Endothelial cell of umbilical vein (primary cell): ENCODE results near the gene FAM193A. TPM values are rescaled to one million over a fixed set of nuclear protein-coding genes. Genes with fewer than 3 reads are reported as not detected.

Experiments used
- BruUV-seq: library from RNA; stranded (reverse); fragments of 400-500 nt; replicated peaks from 2 replicates; lab custom pipeline; 2021; lab: Mats Ljungman, UMichigan
- CTCF ChIA-PET: fragments of 300-600, 350-600 bp; sonication (Branson Sonifier 250); formaldehyde crosslinking; loops from one replicate; lab custom pipeline; 2021; ENCODE audit warnings: antibody characterized with exemption, inconsistent platforms; lab: Charles Lee
- POLR2A ChIA-PET: fragments of 300-600, 350-600 bp; sonication (Branson Sonifier 250); formaldehyde crosslinking; loops from one replicate; lab custom pipeline; 2021; ENCODE audit warnings: antibody characterized with exemption, inconsistent platforms; lab: Charles Lee
- DNase-seq: peaks from one replicate; pipeline ENCODE4 v3.0.0-alpha.2; 2011; ENCODE audit warnings: low read depth, low spot score
- FAIRE-seq: peaks from 2 replicates; lab custom pipeline; 2011; peaks lifted over from hg19 to GRCh38; lab: Jason Lieb, UNC
- H2AFZ ChIP-seq: 2 replicates; pipeline ENCODE4 v1.6.0; 2012; ENCODE audit warnings: low read depth, low read length, control low read depth, inconsistent platforms
- H3K27ac ChIP-seq: 2 replicates; pipeline ENCODE4 v1.5.1; 2011; ENCODE audit warnings: low read depth, mild to moderate bottlenecking, control low read depth, low read length, moderate library complexity; ENCODE audit not compliant: insufficient read depth
- H3K27me3 ChIP-seq, 2 experiments: 2 replicates each; pipeline versions ENCODE4 v1.6.0 to v1.6.1; 2011; ENCODE audit warnings: low read length in 2 of 2, mixed read lengths in 1 of 2; ENCODE audit not compliant: control insufficient read depth in 2 of 2, insufficient read depth in 2 of 2
- H3K36me3 ChIP-seq, 2 experiments: 2 replicates in 1 of 2; 3 replicates in 1 of 2; pipeline ENCODE4 v1.5.1; 2011; ENCODE audit warnings: low read length in 2 of 2, mild to moderate bottlenecking in 1 of 2, moderate library complexity in 1 of 2; ENCODE audit not compliant: control insufficient read depth in 2 of 2, insufficient read depth in 2 of 2; ENCODE audit errors: extremely low read depth in 1 of 2
- H3K4me1 ChIP-seq: 3 replicates; pipeline ENCODE4 v1.5.1; 2011; ENCODE audit warnings: mild to moderate bottlenecking, low read length; ENCODE audit not compliant: control insufficient read depth, insufficient read depth; ENCODE audit errors: extremely low read depth
- H3K4me2 ChIP-seq: 2 replicates; pipeline ENCODE4 v1.6.1; 2011; ENCODE audit warnings: low read length, control low read depth, mixed read lengths; ENCODE audit not compliant: insufficient read depth
- H3K4me3 ChIP-seq, 3 experiments: fragments of 200-600 bp in 1 of 3; sonication (generic), shearing (Covaris generic) in 1 of 3; replicated peaks in 1 of 3; 2 replicates each; pipeline ENCODE4 v1.5.1; 2011 to 2016; ENCODE audit warnings: control low read depth in 3 of 3, low read length in 3 of 3, mild to moderate bottlenecking in 2 of 3, inconsistent platforms in 1 of 3, low read depth in 1 of 3, moderate library complexity in 1 of 3; ENCODE audit not compliant: insufficient read depth in 1 of 3
- H3K79me2 ChIP-seq: 2 replicates; pipeline ENCODE4 v1.6.0; 2012; ENCODE audit warnings: low read length, inconsistent platforms; ENCODE audit not compliant: control insufficient read depth, insufficient read depth
- H3K9ac ChIP-seq: replicated peaks from 2 replicates; pipeline ENCODE3; 2011; ENCODE audit warnings: low read length, control low read depth; ENCODE audit not compliant: insufficient read depth; ENCODE audit errors: extremely low read depth
- H3K9me1 ChIP-seq: replicated peaks from 3 replicates; pipeline ENCODE4 v1.6.0; 2011; ENCODE audit warnings: mild to moderate bottlenecking, low read length; ENCODE audit not compliant: control insufficient read depth, insufficient read depth; ENCODE audit errors: extremely low read depth
- H3K9me3 ChIP-seq: replicated peaks from 2 replicates; pipeline ENCODE4 v1.5.1; 2012; ENCODE audit warnings: low read length, inconsistent platforms; ENCODE audit not compliant: control insufficient read depth, insufficient read depth
- H4K20me1 ChIP-seq: replicated peaks from 2 replicates; pipeline ENCODE3; 2011; ENCODE audit warnings: mild to moderate bottlenecking, low read length; ENCODE audit not compliant: control insufficient read depth, insufficient read depth; ENCODE audit errors: extremely low read depth
- EZH2 ChIP-seq: IDR thresholded peaks from 2 replicates; pipeline ENCODE4 v1.6.1; 2012; ENCODE audit warnings: borderline replicate concordance, low read depth, mild to moderate bottlenecking, moderate library complexity, low read length, inconsistent platforms; ENCODE audit not compliant: severe bottlenecking
- FOS ChIP-seq: IDR thresholded peaks from 2 replicates; pipeline ENCODE4 v1.6.1; 2011; ENCODE audit warnings: mild to moderate bottlenecking, low read length, moderate library complexity, borderline replicate concordance; ENCODE audit not compliant: insufficient read depth
- GATA2 ChIP-seq: IDR thresholded peaks from 2 replicates; pipeline ENCODE4 v1.7.0; 2011; ENCODE audit warnings: low read depth, mild to moderate bottlenecking, moderate library complexity, mixed read lengths, low read length; ENCODE audit not compliant: insufficient read length, insufficient read depth
- JUN ChIP-seq: IDR thresholded peaks from 2 replicates; pipeline ENCODE4 v1.6.1; 2011; ENCODE audit warnings: borderline replicate concordance, low read depth; ENCODE audit not compliant: insufficient read length, insufficient read depth
- MYC ChIP-seq: IDR thresholded peaks from one replicate; pipeline ENCODE4 v1.6.1; 2011; ENCODE audit warnings: mild to moderate bottlenecking, low read depth, low read length
- POLR2A ChIP-seq: IDR thresholded peaks from 2 replicates; pipeline ENCODE4 v1.6.1; 2012; ENCODE audit warnings: low read depth, mild to moderate bottlenecking, control low read depth, low read length
- POLR2AphosphoS5 ChIP-seq: IDR thresholded peaks from 2 replicates; pipeline ENCODE4 v1.6.1; 2012; ENCODE audit warnings: low read depth, mild to moderate bottlenecking, control low read depth, low read length, moderate library complexity; ENCODE audit not compliant: insufficient read depth
- dilution Hi-C: fragments of 300-500 bp; cut with MboI; formaldehyde crosslinking; loops from one replicate; pipeline ENCODE4 v1.15.0; 2019; ENCODE audit warnings: low sequenced_read_pairs; ENCODE audit not compliant: extremely low pct_ligation_motif_present
- intact Hi-C: fragments of 100-400 bp; cut with micrococcal nuclease; formaldehyde crosslinking; loops from one replicate; pipeline ENCODE4 v1.10.0; 2022
- polyA plus RNA-seq, 4 experiments: library from polyadenylated mRNA; depleted of rRNA in 3 of 4; stranded (reverse) in 3 of 4; unstranded in 1 of 4; fragments of >200 nt; gene quantifications; 2 replicates each; pipeline versions ENCODE4 v1.2.1 to v1.2.3, GENCODE V29; 2011 to 2012; ENCODE audit warnings: missing spikeins in 1 of 4
- total RNA-seq: library from RNA; stranded (reverse); gene quantifications from 2 replicates; pipeline ENCODE4 v1.2.3, GENCODE V29; 2021
- TF ChIP-seq, protein P1 (sequence below), 2 donors: IDR thresholded peaks; 1 replicate in 1 of 2; 2 replicates in 1 of 2; pipeline ENCODE4 v1.5.1; 2011; ENCODE audit warnings: low read length in 2 of 2, mild to moderate bottlenecking in 2 of 2, moderate library complexity in 2 of 2, control low read depth in 1 of 2, inconsistent platforms in 1 of 2, low read depth in 1 of 2; ENCODE audit not compliant: insufficient read depth in 1 of 2; ENCODE audit errors: extremely low read depth in 1 of 2
- TF ChIP-seq, protein P2 (sequence below): IDR thresholded peaks from 2 replicates; pipeline ENCODE4 v1.6.1; 2011; ENCODE audit not compliant: insufficient read depth, insufficient read length

The FAM193A gene
- total and polyA plus RNA-seq, 2 donors (not counting 3 experiments of a cell fraction or from before 2014, with no cell fraction given) = 12.3 to 32.1 TPM

DNA sequence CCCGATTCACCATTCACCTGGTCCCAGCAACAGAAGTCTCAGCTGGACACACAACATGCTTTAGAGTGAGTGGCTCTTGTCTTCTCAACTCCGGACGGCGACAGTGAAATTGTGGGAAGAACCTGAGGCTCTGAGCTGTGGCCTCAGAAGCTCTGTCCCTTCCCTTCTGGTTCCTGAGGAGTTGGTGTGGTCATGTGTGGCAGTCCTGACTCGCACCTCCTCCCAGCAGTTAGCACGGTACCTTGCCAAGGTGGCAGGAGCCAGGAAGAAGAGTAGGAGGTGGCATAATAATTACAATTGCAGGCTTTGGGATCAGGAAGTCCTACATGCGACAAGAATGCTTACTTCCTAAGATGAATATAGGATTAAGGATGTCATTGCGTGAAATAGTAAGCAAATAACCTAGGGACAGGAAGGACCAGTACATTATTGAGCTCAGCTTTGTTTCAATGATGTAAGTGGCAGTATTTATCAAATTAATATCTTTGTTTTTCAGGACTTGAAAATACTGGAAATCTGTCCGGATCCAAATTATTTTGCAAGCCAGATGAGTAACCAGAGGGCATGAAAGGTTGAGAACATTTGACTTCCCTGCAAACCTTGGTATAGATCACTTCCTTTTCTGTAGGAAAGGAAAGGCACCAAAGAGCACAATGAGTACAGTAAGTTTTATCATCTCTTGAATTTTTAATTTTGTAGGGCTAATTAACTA is 46.5 kb upstream of the FAM193A start:
- CTCF ChIA-PET = interaction anchor here (1.9 kb wide), 1 partner anchor 270 kb away, joined by 9 read pairs; no protein-coding TSS in a partner anchor
- BruUV-seq = no TSS peak
- H3K27me3 ChIP-seq = no peaks in the 10 kb centered on the region
- dilution Hi-C loops (no loop called here), intact Hi-C loops (no loop called here)
- H3K9me1 ChIP-seq = no peaks in the 10 kb centered on the region
- peaks cover 15% of the 10 kb centered on the region for H4K20me1 ChIP-seq
- FAIRE-seq (peak; percentile 68), DNase-seq (peak; percentile 39)
- H3K27ac ChIP-seq = no peak overlapping the region
- peaks cover 8 to 10% of the 10 kb centered on the region in 2 experiments for H3K36me3 ChIP-seq
- no peaks in the 10 kb centered on the region for H3K9me3 ChIP-seq
- no peak for TF ChIP-seq GATA2
- TF ChIP-seq FOS = peak; percentile 70
- no peak for TF ChIP-seq MYC
- peak; percentile 49 for TF ChIP-seq POLR2AphosphoS5
- TF ChIP-seq POLR2A = no peak
- peak; percentile 17 for TF ChIP-seq JUN
- no peak overlapping the region for H3K9ac ChIP-seq
- peaks cover 89% of the 10 kb centered on the region for H3K79me2 ChIP-seq
- POLR2A ChIA-PET = no interaction called here
- no peak overlapping the region for H2AFZ ChIP-seq
- H3K4me3 ChIP-seq = no peak overlapping the region
- peaks cover 37% of the 10 kb centered on the region for H3K4me1 ChIP-seq
- peak overlapping the region; percentile 5 for H3K4me2 ChIP-seq

DNA sequence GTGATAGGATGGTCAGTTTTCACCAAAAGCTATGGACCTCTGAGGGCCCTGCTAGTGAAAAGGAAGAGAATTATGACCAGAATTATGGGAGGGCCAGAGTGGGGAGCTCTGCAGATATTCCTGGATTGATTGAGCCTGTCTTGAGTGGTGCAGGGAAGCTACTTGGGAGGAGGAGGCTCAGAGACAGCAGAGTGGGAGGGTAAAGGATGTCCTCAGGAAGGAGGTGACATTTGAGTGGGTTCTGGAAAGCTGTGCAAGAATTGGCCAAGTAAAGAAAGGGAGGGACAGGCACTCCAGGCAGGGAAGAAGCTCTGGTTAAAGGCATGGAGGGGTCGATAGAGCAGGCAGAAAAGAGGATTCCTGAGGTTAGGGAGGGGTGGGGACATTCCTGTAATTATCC is 43.5 kb upstream of the FAM193A start:
- peaks cover 17 to 21% of the 10 kb centered on the region in 2 experiments for H3K36me3 ChIP-seq
- dilution Hi-C loops (no loop called here), intact Hi-C loops (no loop called here)
- TF ChIP-seq, protein P1, sequence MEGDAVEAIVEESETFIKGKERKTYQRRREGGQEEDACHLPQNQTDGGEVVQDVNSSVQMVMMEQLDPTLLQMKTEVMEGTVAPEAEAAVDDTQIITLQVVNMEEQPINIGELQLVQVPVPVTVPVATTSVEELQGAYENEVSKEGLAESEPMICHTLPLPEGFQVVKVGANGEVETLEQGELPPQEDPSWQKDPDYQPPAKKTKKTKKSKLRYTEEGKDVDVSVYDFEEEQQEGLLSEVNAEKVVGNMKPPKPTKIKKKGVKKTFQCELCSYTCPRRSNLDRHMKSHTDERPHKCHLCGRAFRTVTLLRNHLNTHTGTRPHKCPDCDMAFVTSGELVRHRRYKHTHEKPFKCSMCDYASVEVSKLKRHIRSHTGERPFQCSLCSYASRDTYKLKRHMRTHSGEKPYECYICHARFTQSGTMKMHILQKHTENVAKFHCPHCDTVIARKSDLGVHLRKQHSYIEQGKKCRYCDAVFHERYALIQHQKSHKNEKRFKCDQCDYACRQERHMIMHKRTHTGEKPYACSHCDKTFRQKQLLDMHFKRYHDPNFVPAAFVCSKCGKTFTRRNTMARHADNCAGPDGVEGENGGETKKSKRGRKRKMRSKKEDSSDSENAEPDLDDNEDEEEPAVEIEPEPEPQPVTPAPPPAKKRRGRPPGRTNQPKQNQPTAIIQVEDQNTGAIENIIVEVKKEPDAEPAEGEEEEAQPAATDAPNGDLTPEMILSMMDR (IDR thresholded peaks at IDR 0.05; ENCODE audit: extremely low read depth in 1 of 2, insufficient read depth in 1 of 2, low read depth in 1 of 2, low read length in 2 of 2) = no peak
- no peak for TF ChIP-seq FOS
- TF ChIP-seq, protein P2, sequence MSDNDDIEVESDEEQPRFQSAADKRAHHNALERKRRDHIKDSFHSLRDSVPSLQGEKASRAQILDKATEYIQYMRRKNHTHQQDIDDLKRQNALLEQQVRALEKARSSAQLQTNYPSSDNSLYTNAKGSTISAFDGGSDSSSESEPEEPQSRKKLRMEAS = no peak
- no peak for TF ChIP-seq POLR2A
- no peak for TF ChIP-seq GATA2
- TF ChIP-seq POLR2AphosphoS5 = no peak
- TF ChIP-seq MYC = no peak
- TF ChIP-seq EZH2 = no peak
- no peak for TF ChIP-seq JUN
- peaks cover 37% of the 10 kb centered on the region for H3K4me1 ChIP-seq
- ChIA-PET CTCF (interaction anchor here (1.5 kb wide), 1 partner anchor 10 kb away, joined by 11 read pairs; no protein-coding TSS in a partner anchor), POLR2A (no interaction called here)
- BruUV-seq = no TSS peak
- H3K27me3 ChIP-seq = no peaks in the 10 kb centered on the region
- H3K79me2 ChIP-seq = peaks cover 83% of the 10 kb centered on the region
- H3K9me1 ChIP-seq = no peaks in the 10 kb centered on the region
- no peak overlapping the region for H2AFZ ChIP-seq
- peaks cover 14% of the 10 kb centered on the region for H4K20me1 ChIP-seq
- H3K4me3 ChIP-seq = no peak overlapping the region
- no peak for DNase-seq
- FAIRE-seq = no peak
- no peak overlapping the region for H3K27ac ChIP-seq
- H3K4me2 ChIP-seq = no peak overlapping the region
- H3K9ac ChIP-seq = no peak overlapping the region
- no peaks in the 10 kb centered on the region for H3K9me3 ChIP-seq
